Coronary artery (tissue), 2 donors: ENCODE results near the gene VASN.
A peak's percentile ranks its signal among the peaks of the same experiment; 100 is the strongest.

Experiments
- DNase-seq: peaks from one replicate; pipeline ENCODE4 v3.0.0-alpha.2; 2017; ENCODE audit warnings: low spot score
- H3K27ac ChIP-seq, 2 donors: fragments of 200-600 bp; sonication (generic); one replicate each; pipeline ENCODE4 v1.5.1; 2016 to 2019
- H3K4me3 ChIP-seq: fragments of 200-600 bp; sonication (generic); 2 replicates; pipeline ENCODE4 v1.5.1; 2016; ENCODE audit warnings: mild to moderate bottlenecking, moderate library complexity
- TF ChIP-seq, protein P1 (sequence below): fragments of 200-600 bp; sonication (generic); IDR thresholded peaks from one replicate; pipeline ENCODE4 v1.5.1; 2019; ENCODE audit warnings: antibody characterized with exemption

VASN gene

DNA sequence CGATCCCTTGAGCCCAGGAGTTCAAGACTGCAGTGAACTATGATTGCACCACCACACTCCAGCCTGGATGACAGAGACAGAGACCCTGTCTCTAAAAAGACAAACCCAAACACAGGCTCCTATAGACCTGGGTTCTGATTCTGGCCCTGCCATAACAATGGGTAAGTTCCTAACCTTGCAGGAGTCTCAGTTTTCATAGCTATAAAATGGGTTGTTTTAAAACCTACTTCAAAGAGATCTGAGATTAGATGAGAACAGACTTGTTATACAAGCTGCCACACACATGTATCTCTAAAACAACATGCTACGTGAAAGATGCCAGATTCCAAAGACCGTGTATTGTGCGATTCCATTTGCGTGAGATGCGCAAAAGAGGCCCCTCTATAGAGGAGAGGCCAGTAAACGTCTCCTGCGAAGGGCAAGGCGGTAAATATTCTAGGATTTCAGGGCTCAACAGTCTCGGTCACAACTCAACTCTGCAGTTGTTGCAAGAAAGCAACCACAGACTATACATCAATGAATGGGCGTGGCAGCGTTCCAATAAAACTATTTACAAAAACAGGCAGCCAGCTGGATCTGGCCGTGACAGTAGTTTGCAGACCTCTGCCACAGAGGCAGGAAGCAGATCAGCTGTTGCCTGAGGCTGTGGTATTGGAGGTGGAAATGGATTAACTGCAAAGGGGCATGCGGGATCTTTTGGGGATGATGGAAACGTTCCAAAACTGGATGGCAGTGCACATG is 38.9 kb downstream of the VASN start:
- no peak overlapping the region for H3K4me3 ChIP-seq
- no peak overlapping the region for H3K27ac ChIP-seq
- no peak for DNase-seq
- TF ChIP-seq, protein P1, sequence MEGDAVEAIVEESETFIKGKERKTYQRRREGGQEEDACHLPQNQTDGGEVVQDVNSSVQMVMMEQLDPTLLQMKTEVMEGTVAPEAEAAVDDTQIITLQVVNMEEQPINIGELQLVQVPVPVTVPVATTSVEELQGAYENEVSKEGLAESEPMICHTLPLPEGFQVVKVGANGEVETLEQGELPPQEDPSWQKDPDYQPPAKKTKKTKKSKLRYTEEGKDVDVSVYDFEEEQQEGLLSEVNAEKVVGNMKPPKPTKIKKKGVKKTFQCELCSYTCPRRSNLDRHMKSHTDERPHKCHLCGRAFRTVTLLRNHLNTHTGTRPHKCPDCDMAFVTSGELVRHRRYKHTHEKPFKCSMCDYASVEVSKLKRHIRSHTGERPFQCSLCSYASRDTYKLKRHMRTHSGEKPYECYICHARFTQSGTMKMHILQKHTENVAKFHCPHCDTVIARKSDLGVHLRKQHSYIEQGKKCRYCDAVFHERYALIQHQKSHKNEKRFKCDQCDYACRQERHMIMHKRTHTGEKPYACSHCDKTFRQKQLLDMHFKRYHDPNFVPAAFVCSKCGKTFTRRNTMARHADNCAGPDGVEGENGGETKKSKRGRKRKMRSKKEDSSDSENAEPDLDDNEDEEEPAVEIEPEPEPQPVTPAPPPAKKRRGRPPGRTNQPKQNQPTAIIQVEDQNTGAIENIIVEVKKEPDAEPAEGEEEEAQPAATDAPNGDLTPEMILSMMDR, result no peak

DNA sequence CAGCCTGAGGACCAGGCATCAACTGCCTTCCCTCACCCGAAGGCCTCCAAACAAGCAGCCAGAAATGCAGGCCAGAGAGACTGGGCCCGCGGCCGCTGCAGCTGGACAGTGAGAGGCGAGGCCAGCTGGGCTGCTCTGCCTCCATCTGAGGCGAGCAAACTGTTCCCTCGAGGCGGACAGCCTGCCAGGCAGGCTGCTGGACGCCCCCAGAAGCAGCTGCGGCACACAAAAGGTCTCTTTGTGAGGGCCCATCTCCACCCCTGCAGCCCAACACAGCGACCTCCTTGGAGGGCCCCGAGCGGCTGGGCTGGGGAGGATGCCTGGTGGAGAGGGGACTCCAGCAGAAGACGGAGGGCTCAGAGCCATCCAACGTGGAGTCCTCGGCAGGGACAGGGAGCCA is 40.0 kb downstream of the VASN start:
- no peak for DNase-seq
- H3K27ac ChIP-seq, result peak overlapping the region in 1 of 2 donors; percentile 42
- no peak overlapping the region for H3K4me3 ChIP-seq

DNA sequence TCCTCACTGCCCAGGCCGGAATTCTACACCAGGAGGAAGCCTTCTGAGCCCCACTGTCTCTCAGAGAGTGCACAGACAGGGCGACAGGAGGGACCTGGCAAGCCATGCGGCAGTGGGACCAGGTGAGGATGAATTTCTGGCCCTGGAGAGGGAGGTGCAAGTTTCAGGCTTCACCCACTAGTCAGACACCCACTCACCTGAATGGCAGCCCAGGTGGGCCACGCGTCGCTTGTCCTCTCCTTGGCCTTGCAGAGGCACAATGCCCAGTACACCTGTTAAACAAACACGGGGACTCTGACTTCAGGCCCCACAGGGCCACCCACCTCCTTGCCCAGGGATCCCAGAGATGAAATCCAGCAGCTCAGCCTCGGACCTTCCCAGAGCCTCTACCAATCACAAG is 40.5 kb downstream of the VASN start:
- DNase-seq, result no peak
- Histone ChIP-seq H3K27ac (peak overlapping the region in 1 of 2 donors; percentile 42), H3K4me3 (no peak overlapping the region)
- TF ChIP-seq, protein P1, result no peak

More for the DNA sequence above, 40.0 kb downstream of the VASN start:
- TF ChIP-seq, protein P1, result no peak

DNA sequence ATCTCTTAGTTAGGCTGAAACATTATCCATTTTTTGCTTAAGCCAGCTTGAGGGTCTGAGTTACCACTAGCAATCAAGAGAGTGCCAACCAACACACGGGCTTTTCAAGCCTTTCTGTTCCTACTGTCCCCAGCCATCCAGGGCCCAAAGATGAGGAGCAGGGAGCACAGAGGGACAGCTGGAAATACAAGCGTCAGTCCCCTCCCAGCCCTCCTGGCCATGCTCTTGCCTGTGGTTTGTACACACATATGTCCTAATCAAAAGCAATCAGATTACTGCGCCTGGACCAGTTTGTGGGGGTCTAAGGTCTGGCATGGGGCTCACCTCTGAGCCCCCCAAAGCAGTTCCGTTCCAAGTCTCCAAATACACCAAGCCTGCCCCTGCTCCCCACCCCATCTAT is 41.2 kb downstream of the VASN start:
- no peak for DNase-seq
- Histone ChIP-seq H3K27ac (no peak overlapping the region), H3K4me3 (no peak overlapping the region)
- TF ChIP-seq, protein P1, result no peak

DNA sequence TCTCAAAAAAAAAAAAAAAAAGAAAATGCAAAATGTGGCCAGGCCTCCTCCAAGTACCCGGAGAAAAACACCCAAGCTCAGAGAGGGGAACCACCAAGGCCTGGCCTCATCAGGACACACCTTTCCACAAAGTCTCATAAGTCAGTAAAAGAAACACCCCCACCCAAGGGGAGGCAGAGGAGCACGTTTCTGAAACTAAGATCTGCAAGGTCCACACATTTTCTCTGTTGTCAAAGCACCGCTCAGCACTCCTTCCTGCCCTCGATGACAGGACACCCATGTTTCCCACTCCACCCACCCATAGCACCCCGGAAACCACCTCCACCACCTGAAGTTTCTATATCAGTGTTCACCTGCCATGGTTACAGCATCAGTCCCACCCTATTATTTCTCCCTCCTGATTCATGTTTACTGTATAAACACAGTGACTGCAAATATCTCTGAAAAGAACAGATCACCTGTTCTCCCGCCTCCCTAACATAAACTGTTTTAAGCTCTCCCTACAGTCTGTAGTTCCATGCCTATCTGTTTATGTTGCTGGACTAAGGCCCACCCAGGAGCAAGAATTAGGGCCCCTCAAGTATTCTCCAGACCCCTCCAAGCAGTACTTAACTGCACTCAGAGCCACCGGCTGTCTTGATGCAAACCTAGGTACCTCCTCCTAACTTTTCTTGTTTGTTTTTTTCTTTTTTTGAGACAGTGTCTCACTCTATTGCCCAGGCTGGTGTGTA is 42.7 kb downstream of the VASN start:
- Histone ChIP-seq H3K4me3 (no peak overlapping the region), H3K27ac (no peak overlapping the region)
- DNase-seq, result no peak
- TF ChIP-seq, protein P1, result no peak

DNA sequence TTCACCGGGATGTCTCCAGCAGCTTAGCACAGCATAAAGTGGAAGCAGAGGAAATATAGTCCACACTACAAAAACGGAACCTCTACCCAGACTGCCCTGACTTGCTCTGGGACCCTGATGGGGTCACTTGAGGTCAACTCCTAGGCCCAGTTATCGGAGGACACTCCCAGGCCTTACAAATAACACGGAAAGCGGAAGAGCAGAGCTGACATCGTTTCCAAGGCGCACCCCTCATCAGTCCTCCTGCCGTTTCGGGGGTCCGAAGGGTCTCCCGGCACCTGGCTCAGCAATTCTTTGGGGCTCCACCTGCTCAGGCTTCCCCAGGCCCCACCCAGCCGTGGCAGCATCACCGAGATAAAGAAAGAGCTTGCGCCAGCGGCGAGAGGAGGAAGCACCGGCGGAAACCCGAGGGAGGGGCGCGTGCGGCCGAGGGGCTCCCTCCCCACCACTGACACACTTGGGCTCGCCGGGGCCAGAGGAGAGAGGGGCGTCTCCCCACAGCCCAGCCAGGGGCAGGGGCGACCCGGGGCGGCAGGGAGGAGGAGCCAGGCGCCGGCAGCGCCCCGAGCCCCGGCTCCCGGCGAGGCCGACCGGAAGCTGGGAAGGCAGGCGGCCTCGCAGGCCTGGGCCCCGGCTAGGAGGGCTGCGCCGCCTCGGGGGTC is 44.0 kb downstream of the VASN start:
- Histone ChIP-seq H3K4me3 (peak overlapping the region; percentile 99), H3K27ac (peak overlapping the region; percentile 47 to 87)
- DNase-seq, result peak; percentile 78
- TF ChIP-seq, protein P1, result no peak
